HCT116 (cell line): Measurements from ENCODE around the gene KIRREL3.

Experiments
- CEBPB ChIP-seq: IDR thresholded peaks from 2 replicates; pipeline ENCODE4 v1.6.1; 2012; ENCODE audit warnings: low read depth
- EZH2 ChIP-seq: fragments of 200-600 bp; sonication (generic); IDR thresholded peaks from 2 replicates; pipeline ENCODE4 v1.6.1; 2017; ENCODE audit warnings: antibody characterized with exemption, mixed run types
- EZH2phosphoT487 ChIP-seq: fragments of 200-600 bp; IDR thresholded peaks from 2 replicates; pipeline ENCODE4 v1.6.1; 2018; ENCODE audit warnings: antibody characterized with exemption, borderline replicate concordance
- JUND ChIP-seq: IDR thresholded peaks from 2 replicates; pipeline ENCODE4 v1.6.1; 2012
- POLR2A ChIP-seq: IDR thresholded peaks from 2 replicates; pipeline ENCODE4 v1.7.0; 2011; ENCODE audit warnings: borderline replicate concordance; ENCODE audit not compliant: insufficient read depth, insufficient read length; ENCODE audit errors: extremely low read depth
- POLR2AphosphoS5 ChIP-seq: IDR thresholded peaks from 2 replicates; pipeline ENCODE4 v1.6.1; 2011; ENCODE audit warnings: mild to moderate bottlenecking, low read depth, low read length, moderate library complexity
- REST ChIP-seq: IDR thresholded peaks from 2 replicates; pipeline ENCODE4 v1.6.1; 2012; ENCODE audit warnings: low read depth
- SIN3A ChIP-seq: IDR thresholded peaks from 2 replicates; pipeline ENCODE4 v1.6.1; 2012; ENCODE audit warnings: low read depth
- SP1 ChIP-seq: IDR thresholded peaks from 2 replicates; pipeline ENCODE4 v1.6.1; 2012; ENCODE audit warnings: low read depth
- TCF7L2 ChIP-seq: IDR thresholded peaks from 2 replicates; pipeline ENCODE4 v1.7.0; 2011; ENCODE audit warnings: borderline replicate concordance, inconsistent platforms; ENCODE audit not compliant: insufficient read depth, insufficient read length; ENCODE audit errors: extremely low read depth
- ZBTB33 ChIP-seq: IDR thresholded peaks from 2 replicates; pipeline ENCODE4 v1.6.1; 2011; ENCODE audit warnings: mild to moderate bottlenecking, low read length, moderate library complexity; ENCODE audit not compliant: insufficient replicate concordance; ENCODE audit errors: extremely low read depth
- ZNF274 ChIP-seq: fragments of 200-500 bp; sonication (Bioruptor generic); IDR thresholded peaks from 2 replicates; pipeline ENCODE4 v1.6.1; 2014; ENCODE audit warnings: mild to moderate bottlenecking, low read depth, low read length, inconsistent platforms
- TF ChIP-seq, protein P1 (sequence below), 3 experiments: fragments of 200-600 bp in 1 of 3; sonication (generic) in 1 of 3; IDR thresholded peaks in 2 of 3; conservative IDR thresholded peaks in 1 of 3; 2 replicates each; pipeline ENCODE4 v1.5.1; 2012 to 2017; ENCODE audit warnings: low read depth in 2 of 3, low read length in 2 of 3, antibody characterized with exemption in 1 of 3, borderline replicate concordance in 1 of 3, control low read depth in 1 of 3, mild to moderate bottlenecking in 1 of 3, mixed read lengths in 1 of 3, mixed run types in 1 of 3, moderate library complexity in 1 of 3; ENCODE audit not compliant: insufficient read depth in 1 of 3
- TF ChIP-seq, protein P2 (sequence below): IDR thresholded peaks from 2 replicates; pipeline ENCODE4 v1.6.1; 2012

GRCh38 chr11:126426820-126427749, 573.5 kb downstream of the KIRREL3 start:
- TF ChIP-seq, protein P1, sequence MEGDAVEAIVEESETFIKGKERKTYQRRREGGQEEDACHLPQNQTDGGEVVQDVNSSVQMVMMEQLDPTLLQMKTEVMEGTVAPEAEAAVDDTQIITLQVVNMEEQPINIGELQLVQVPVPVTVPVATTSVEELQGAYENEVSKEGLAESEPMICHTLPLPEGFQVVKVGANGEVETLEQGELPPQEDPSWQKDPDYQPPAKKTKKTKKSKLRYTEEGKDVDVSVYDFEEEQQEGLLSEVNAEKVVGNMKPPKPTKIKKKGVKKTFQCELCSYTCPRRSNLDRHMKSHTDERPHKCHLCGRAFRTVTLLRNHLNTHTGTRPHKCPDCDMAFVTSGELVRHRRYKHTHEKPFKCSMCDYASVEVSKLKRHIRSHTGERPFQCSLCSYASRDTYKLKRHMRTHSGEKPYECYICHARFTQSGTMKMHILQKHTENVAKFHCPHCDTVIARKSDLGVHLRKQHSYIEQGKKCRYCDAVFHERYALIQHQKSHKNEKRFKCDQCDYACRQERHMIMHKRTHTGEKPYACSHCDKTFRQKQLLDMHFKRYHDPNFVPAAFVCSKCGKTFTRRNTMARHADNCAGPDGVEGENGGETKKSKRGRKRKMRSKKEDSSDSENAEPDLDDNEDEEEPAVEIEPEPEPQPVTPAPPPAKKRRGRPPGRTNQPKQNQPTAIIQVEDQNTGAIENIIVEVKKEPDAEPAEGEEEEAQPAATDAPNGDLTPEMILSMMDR (IDR thresholded peaks at IDR 0.05 in 2 of 3, conservative IDR thresholded peaks at IDR 0.05 in 1 of 3; ENCODE audit: borderline replicate concordance in 1 of 3, insufficient read depth in 1 of 3, low read depth in 2 of 3, low read length in 2 of 3), result no peak
- TF ChIP-seq EZH2 (no peak), POLR2A (no peak), ZBTB33 (no peak), JUND (no peak), POLR2AphosphoS5 (no peak), REST (no peak), SP1 (no peak), CEBPB (no peak), ZNF274 (no peak), TCF7L2 (no peak), SIN3A (no peak), EZH2phosphoT487 (no peak)
- TF ChIP-seq, protein P2, sequence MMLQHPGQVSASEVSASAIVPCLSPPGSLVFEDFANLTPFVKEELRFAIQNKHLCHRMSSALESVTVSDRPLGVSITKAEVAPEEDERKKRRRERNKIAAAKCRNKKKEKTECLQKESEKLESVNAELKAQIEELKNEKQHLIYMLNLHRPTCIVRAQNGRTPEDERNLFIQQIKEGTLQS, result no peak
